Liver (tissue), 9 donors: ENCODE data around the gene TMEM63C. TPM values are rescaled to one million over a fixed set of nuclear protein-coding genes. Genes with fewer than 3 reads are reported as not detected.

Experiments
- DNase-seq: peaks from one replicate; pipeline ENCODE4 v3.0.0-alpha.2; 2017; ENCODE audit warnings: low spot score
- H3K27ac ChIP-seq, 2 donors: one replicate each; pipeline ENCODE4 v1.7.0; 2013; ENCODE audit warnings: inconsistent platforms in 2 of 2, low read length in 2 of 2, control low read depth in 1 of 2, low read depth in 1 of 2, mild to moderate bottlenecking in 1 of 2
- H3K27me3 ChIP-seq, 4 donors: one replicate each; pipeline versions ENCODE4 v1.6.1 to v1.7.0; 2013; ENCODE audit warnings: low read length in 3 of 4, inconsistent platforms in 1 of 4, mild to moderate bottlenecking in 1 of 4, moderate library complexity in 1 of 4; ENCODE audit not compliant: control insufficient read depth in 4 of 4, insufficient read depth in 4 of 4
- H3K36me3 ChIP-seq, 4 donors: one replicate each; pipeline versions ENCODE4 v1.6.1 to v1.7.0; 2013; ENCODE audit warnings: low read length in 3 of 4, mild to moderate bottlenecking in 3 of 4, low read depth in 1 of 4, moderate library complexity in 1 of 4; ENCODE audit not compliant: control insufficient read depth in 4 of 4, insufficient read depth in 3 of 4
- H3K4me1 ChIP-seq, 4 donors: one replicate each; pipeline versions ENCODE4 v1.6.1 to v1.7.0; 2013; ENCODE audit warnings: low read length in 3 of 4, mild to moderate bottlenecking in 3 of 4, moderate library complexity in 1 of 4; ENCODE audit not compliant: control insufficient read depth in 4 of 4, insufficient read depth in 4 of 4
- H3K4me3 ChIP-seq, 3 donors: one replicate each; pipeline versions ENCODE4 v1.6.1 to v1.7.0; 2013; ENCODE audit warnings: low read length in 3 of 3, control low read depth in 1 of 3, low read depth in 1 of 3, mild to moderate bottlenecking in 1 of 3
- H3K9ac ChIP-seq, 2 donors: one replicate each; pipeline ENCODE4 v1.7.0; 2013; ENCODE audit warnings: low read length in 2 of 2, mild to moderate bottlenecking in 2 of 2, moderate library complexity in 2 of 2, control low read depth in 1 of 2, low read depth in 1 of 2
- H3K9me3 ChIP-seq, 4 donors: one replicate each; pipeline versions ENCODE4 v1.6.1 to v1.7.0; 2013; ENCODE audit warnings: low read length in 3 of 4; ENCODE audit not compliant: control insufficient read depth in 4 of 4
- ATF3 ChIP-seq: IDR thresholded peaks from 2 replicates; pipeline ENCODE4 v1.6.1; 2016; ENCODE audit warnings: antibody characterized with exemption
- CTCF ChIP-seq: fragments of 150-350 bp; IDR thresholded peaks from 2 replicates; pipeline ENCODE4 v1.5.1; 2017; ENCODE audit warnings: improper control_type of control experiment, low read depth, low read length; ENCODE audit not compliant: missing input control
- EGR1 ChIP-seq, 2 donors: IDR thresholded peaks; 2 replicates each; pipeline ENCODE4 v1.6.1; 2016 to 2018; ENCODE audit warnings: antibody characterized with exemption in 2 of 2, low read depth in 2 of 2
- FOXA2 ChIP-seq: IDR thresholded peaks from 2 replicates; pipeline ENCODE4 v1.6.1; 2016; ENCODE audit warnings: antibody characterized with exemption
- GABPA ChIP-seq, 2 donors: IDR thresholded peaks in 1 of 2; conservative IDR thresholded peaks in 1 of 2; 2 replicates each; pipeline ENCODE4 v1.6.1; 2016; ENCODE audit warnings: antibody characterized with exemption in 2 of 2, mild to moderate bottlenecking in 1 of 2, moderate library complexity in 1 of 2
- HNF4A ChIP-seq, 2 donors: conservative IDR thresholded peaks; 2 replicates each; pipeline ENCODE4 v1.6.1; 2016; ENCODE audit warnings: antibody characterized with exemption in 2 of 2, mild to moderate bottlenecking in 2 of 2
- HNF4G ChIP-seq: IDR thresholded peaks from 2 replicates; pipeline ENCODE4 v1.6.1; 2016; ENCODE audit warnings: antibody characterized with exemption
- JUND ChIP-seq, 2 donors: IDR thresholded peaks; 2 replicates each; pipeline ENCODE4 v1.6.1; 2016; ENCODE audit warnings: antibody characterized with exemption in 2 of 2
- MAX ChIP-seq: IDR thresholded peaks from 2 replicates; pipeline ENCODE4 v1.6.1; 2016; ENCODE audit warnings: antibody characterized with exemption
- NR2F2 ChIP-seq: IDR thresholded peaks from 2 replicates; pipeline ENCODE4 v1.6.1; 2016; ENCODE audit warnings: antibody characterized with exemption
- RAD21 ChIP-seq, 2 donors: IDR thresholded peaks; 2 replicates each; pipeline ENCODE4 v1.6.1; 2016; ENCODE audit warnings: antibody characterized with exemption in 2 of 2, mild to moderate bottlenecking in 2 of 2
- REST ChIP-seq: IDR thresholded peaks from 2 replicates; pipeline ENCODE4 v1.6.1; 2016; ENCODE audit warnings: antibody characterized with exemption, mild to moderate bottlenecking
- RXRA ChIP-seq, 2 donors: IDR thresholded peaks; 2 replicates each; pipeline ENCODE4 v1.6.1; 2017 to 2018; ENCODE audit warnings: antibody characterized with exemption in 2 of 2, mild to moderate bottlenecking in 1 of 2
- SP1 ChIP-seq: IDR thresholded peaks from 2 replicates; pipeline ENCODE4 v1.6.1; 2018; ENCODE audit warnings: antibody characterized with exemption, mild to moderate bottlenecking
- TAF1 ChIP-seq: conservative IDR thresholded peaks from 2 replicates; pipeline ENCODE4 v1.6.1; 2016; ENCODE audit warnings: antibody characterized with exemption, mild to moderate bottlenecking
- YY1 ChIP-seq: IDR thresholded peaks from 2 replicates; pipeline ENCODE4 v1.6.1; 2016; ENCODE audit warnings: antibody characterized with exemption, mild to moderate bottlenecking
- ZBTB33 ChIP-seq: IDR thresholded peaks from 2 replicates; pipeline ENCODE4 v1.6.1; 2016; ENCODE audit warnings: antibody characterized with exemption
- WGBS: extraction: QIAGEN DNeasy Blood & Tissue Kit; methylation state at CpG from one replicate; pipeline ENCODE4 v1.1.7; 2013; 5-methylcytosine and 5-hydroxymethylcytosine counted together
- polyA plus RNA-seq, 2 donors: library from polyadenylated mRNA; stranded (reverse) in 1 of 2; unstranded in 1 of 2; fragments of 200-250 nt in 1 of 2; fragments of >200 nt in 1 of 2; fragmentation: Nextera tagmentation in 1 of 2; extraction: Ambion mirVana in 1 of 2; gene quantifications; one replicate each; pipeline versions ENCODE4 v1.2.1 to v1.2.3, GENCODE V29; 2013 to 2015
- total RNA-seq, 2 donors: library from RNA; depleted of rRNA; stranded (reverse); fragments of >200 nt; gene quantifications; one replicate each; pipeline ENCODE4 v1.2.3, GENCODE V29; 2014
- donor health status: healthy.
- donor health status: healthy.
- donor health status: healthy.
- donor health status: healthy.
- donor health status: healthy.

Gene TMEM63C
- total and polyA plus RNA-seq, 4 donors = 0.13 to 1.6 (median 0.25) TPM; not detected in 1

GRCh38 chr14:77305696-77306095 lies 124.1 kb downstream of the TMEM63C start:
- no peak for TF ChIP-seq SP1
- TF ChIP-seq HNF4G = no peak
- TF ChIP-seq YY1 = no peak
- TF ChIP-seq MAX = no peak
- no peak for TF ChIP-seq ZBTB33
- TF ChIP-seq EGR1 (IDR thresholded peaks at IDR 0.05; ENCODE audit: low read depth in 2 of 2) = no peak
- no peak for TF ChIP-seq FOXA2
- no peak for TF ChIP-seq RAD21 (IDR thresholded peaks at IDR 0.05)
- TF ChIP-seq JUND (IDR thresholded peaks at IDR 0.05) = no peak
- TF ChIP-seq NR2F2 = no peak
- Histone ChIP-seq H3K4me1 (peaks cover 0 to 6% (median 0%) of the 10 kb centered on the region in 4 donors), H3K36me3 (peaks cover 0 to 7% (median 1%) of the 10 kb centered on the region in 4 donors), H3K9me3 (no peaks in the 10 kb centered on the region), H3K4me3 (no peak overlapping the region), H3K27me3 (no peaks in the 10 kb centered on the region), H3K27ac (no peak overlapping the region), H3K9ac (no peak overlapping the region)
- 94% methylated on average over 4 of the region's 4 CpGs for whole genome bisulfite sequencing
- no peak for DNase-seq

GRCh38 chr14:77306416-77306815 lies 124.8 kb downstream of the TMEM63C start:
- Histone ChIP-seq H3K27me3 (no peaks in the 10 kb centered on the region), H3K4me3 (no peak overlapping the region), H3K9ac (no peak overlapping the region), H3K27ac (no peak overlapping the region), H3K9me3 (no peaks in the 10 kb centered on the region), H3K36me3 (peaks cover 0 to 7% (median 1%) of the 10 kb centered on the region in 4 donors), H3K4me1 (peaks cover 0 to 2% (median 0%) of the 10 kb centered on the region in 4 donors)
- TF ChIP-seq CTCF (no peak), HNF4A (conservative IDR thresholded peaks at IDR 0.05) (no peak), YY1 (no peak), NR2F2 (no peak), JUND (IDR thresholded peaks at IDR 0.05) (no peak), MAX (no peak), RXRA (IDR thresholded peaks at IDR 0.05) (no peak), GABPA (IDR thresholded peaks at IDR 0.05 in 1 of 2, conservative IDR thresholded peaks at IDR 0.05 in 1 of 2) (no peak), FOXA2 (no peak), SP1 (no peak), REST (no peak), HNF4G (no peak), ZBTB33 (no peak), ATF3 (no peak), RAD21 (IDR thresholded peaks at IDR 0.05) (no peak), TAF1 (no peak)
- DNase-seq = no peak
- WGBS = 92% methylated on average over 3 of the region's 3 CpGs
